ENCODE measurements around the gene ZNF583. TPM values are rescaled to one million over a fixed set of nuclear protein-coding genes. Genes with fewer than 3 reads are reported as not detected.

The ZNF583 gene
- total and polyA plus RNA-seq, 2 donors = 3.1 to 5.0 TPM

DNA sequence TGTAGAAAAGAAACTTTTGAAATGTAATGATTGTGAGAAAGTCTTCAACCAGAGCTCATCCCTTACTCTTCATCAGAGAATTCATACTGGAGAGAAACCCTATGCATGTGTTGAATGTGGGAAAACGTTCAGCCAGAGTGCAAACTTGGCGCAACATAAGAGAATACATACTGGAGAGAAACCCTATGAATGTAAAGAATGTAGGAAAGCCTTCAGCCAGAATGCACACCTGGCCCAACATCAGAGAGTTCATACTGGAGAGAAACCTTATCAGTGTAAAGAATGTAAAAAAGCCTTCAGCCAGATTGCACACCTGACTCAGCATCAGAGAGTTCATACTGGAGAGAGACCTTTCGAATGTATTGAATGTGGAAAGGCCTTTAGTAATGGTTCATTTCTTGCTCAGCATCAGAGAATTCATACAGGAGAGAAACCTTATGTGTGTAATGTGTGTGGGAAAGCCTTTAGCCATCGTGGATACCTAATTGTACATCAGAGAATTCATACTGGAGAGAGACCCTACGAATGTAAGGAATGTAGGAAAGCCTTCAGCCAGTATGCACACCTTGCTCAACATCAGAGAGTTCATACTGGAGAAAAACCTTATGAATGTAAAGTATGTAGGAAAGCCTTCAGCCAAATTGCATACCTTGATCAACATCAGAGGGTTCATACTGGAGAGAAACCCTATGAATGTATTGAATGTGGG is 19.3 kb downstream of the ZNF583 start:
- Histone ChIP-seq H3K4me3 (ENCODE audit: low read length in 2 of 2) (no peak overlapping the region), H3K36me3 (ENCODE audit: control insufficient read depth in 2 of 2, insufficient read depth in 2 of 2, low read length in 1 of 2) (peaks cover 6 to 7% of the 10 kb centered on the region in 2 donors), H3K9me3 (ENCODE audit: control insufficient read depth in 2 of 2, insufficient read depth in 1 of 2, low read length in 1 of 2) (peaks cover 5 to 15% of the 10 kb centered on the region in 2 donors), H3K27me3 (ENCODE audit: control insufficient read depth in 2 of 2, insufficient read depth in 1 of 2, low read length in 1 of 2) (no peaks in the 10 kb centered on the region), H3K4me1 (ENCODE audit: control insufficient read depth in 2 of 2, insufficient read depth in 2 of 2, low read length in 2 of 2) (no peaks in the 10 kb centered on the region), H3K27ac (ENCODE audit: low read depth in 1 of 2, low read length in 1 of 2) (no peak overlapping the region)
- WGBS = 97% methylated on average over 5 of the region's 5 CpGs
- no peak for DNase-seq (ENCODE audit: low read depth in 6 of 9, low spot score in 9 of 9)

GRCh38 chr19:56423985-56424353 is 19.8 kb downstream of the ZNF583 start:
- Histone ChIP-seq H3K9me3 (ENCODE audit: control insufficient read depth in 2 of 2, insufficient read depth in 1 of 2, low read length in 1 of 2) (peaks cover 5 to 15% of the 10 kb centered on the region in 2 donors), H3K4me3 (ENCODE audit: low read length in 2 of 2) (no peak overlapping the region), H3K36me3 (ENCODE audit: control insufficient read depth in 2 of 2, insufficient read depth in 2 of 2, low read length in 1 of 2) (peaks cover 6 to 7% of the 10 kb centered on the region in 2 donors), H3K4me1 (ENCODE audit: control insufficient read depth in 2 of 2, insufficient read depth in 2 of 2, low read length in 2 of 2) (no peaks in the 10 kb centered on the region), H3K27me3 (ENCODE audit: control insufficient read depth in 2 of 2, insufficient read depth in 1 of 2, low read length in 1 of 2) (no peaks in the 10 kb centered on the region), H3K27ac (ENCODE audit: low read depth in 1 of 2, low read length in 1 of 2) (no peak overlapping the region)
- WGBS = 93% methylated on average over 1 of the region's 1 CpG
- DNase-seq (ENCODE audit: low read depth in 6 of 9, low spot score in 9 of 9) = no peak

DNA sequence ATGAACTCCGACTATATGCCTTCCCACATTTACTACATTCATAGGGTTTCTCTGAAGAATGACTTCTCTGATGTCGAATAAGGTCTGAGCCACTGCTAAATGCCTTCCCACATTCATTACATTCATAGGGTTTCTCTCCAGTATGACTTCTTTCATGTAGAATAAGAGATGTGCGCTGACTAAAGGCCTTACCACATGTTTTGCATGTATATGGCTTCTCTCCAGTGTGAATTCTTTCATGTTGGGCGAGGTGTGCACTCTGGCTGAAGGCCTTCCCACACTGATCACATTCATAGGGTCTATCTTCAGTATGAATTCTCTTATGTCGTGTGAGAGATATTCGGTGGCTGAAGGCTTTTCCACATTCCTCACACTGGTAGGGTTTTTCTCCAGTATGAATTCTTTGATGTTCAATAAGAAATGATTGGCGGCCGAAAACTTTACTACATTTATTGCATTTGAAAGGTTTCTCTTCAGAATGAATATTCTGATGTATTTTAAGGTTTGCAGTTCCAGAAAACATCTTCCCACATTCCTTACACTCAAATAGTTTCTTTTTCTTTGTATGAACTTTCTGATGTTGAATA is 37.2 kb downstream of the ZNF583 start:
- no peak for DNase-seq (ENCODE audit: low read depth in 6 of 9, low spot score in 9 of 9)
- no peaks in the 10 kb centered on the region for H3K27me3 ChIP-seq (ENCODE audit: control insufficient read depth in 2 of 2, insufficient read depth in 1 of 2, low read length in 1 of 2)
- no peak overlapping the region for H3K4me3 ChIP-seq (ENCODE audit: low read length in 2 of 2)
- H3K27ac ChIP-seq (ENCODE audit: low read depth in 1 of 2, low read length in 1 of 2) = no peak overlapping the region
- WGBS = 97% methylated on average over 8 of the region's 8 CpGs
- no peaks in the 10 kb centered on the region for H3K36me3 ChIP-seq (ENCODE audit: control insufficient read depth in 2 of 2, insufficient read depth in 2 of 2, low read length in 1 of 2)
- H3K4me1 ChIP-seq (ENCODE audit: control insufficient read depth in 2 of 2, insufficient read depth in 2 of 2, low read length in 2 of 2) = no peaks in the 10 kb centered on the region
- H3K9me3 ChIP-seq (ENCODE audit: control insufficient read depth in 2 of 2, insufficient read depth in 1 of 2, low read length in 1 of 2) = peaks cover 3 to 4% of the 10 kb centered on the region in 2 donors

- peaks cover 5 to 9% of the 10 kb centered on the region in 2 donors for H3K4me1 ChIP-seq (ENCODE audit: control insufficient read depth in 2 of 2, insufficient read depth in 2 of 2, low read length in 2 of 2)
- H3K27me3 ChIP-seq (ENCODE audit: control insufficient read depth in 2 of 2, insufficient read depth in 1 of 2, low read length in 1 of 2) = no peaks in the 10 kb centered on the region
- H3K9me3 ChIP-seq (ENCODE audit: control insufficient read depth in 2 of 2, insufficient read depth in 1 of 2, low read length in 1 of 2) = peaks cover 12 to 40% of the 10 kb centered on the region in 2 donors
- no peak for DNase-seq (ENCODE audit: low read depth in 6 of 9, low spot score in 9 of 9)
- H3K27ac ChIP-seq (ENCODE audit: low read depth in 1 of 2, low read length in 1 of 2) = no peak overlapping the region
- no peak overlapping the region for H3K4me3 ChIP-seq (ENCODE audit: low read length in 2 of 2)
- H3K36me3 ChIP-seq (ENCODE audit: control insufficient read depth in 2 of 2, insufficient read depth in 2 of 2, low read length in 1 of 2) = no peaks in the 10 kb centered on the region
- WGBS = 93% methylated on average over 3 of the region's 3 CpGs
Observed at GRCh38 chr19:56474308-56474707, 70.2 kb downstream of the ZNF583 start.

- H3K4me1 ChIP-seq (ENCODE audit: control insufficient read depth in 2 of 2, insufficient read depth in 2 of 2, low read length in 2 of 2) = peaks cover 5 to 9% of the 10 kb centered on the region in 2 donors
- H3K36me3 ChIP-seq (ENCODE audit: control insufficient read depth in 2 of 2, insufficient read depth in 2 of 2, low read length in 1 of 2) = no peaks in the 10 kb centered on the region
- peaks cover 10 to 28% of the 10 kb centered on the region in 2 donors for H3K9me3 ChIP-seq (ENCODE audit: control insufficient read depth in 2 of 2, insufficient read depth in 1 of 2, low read length in 1 of 2)
- no peaks in the 10 kb centered on the region for H3K27me3 ChIP-seq (ENCODE audit: control insufficient read depth in 2 of 2, insufficient read depth in 1 of 2, low read length in 1 of 2)
- H3K4me3 ChIP-seq (ENCODE audit: low read length in 2 of 2) = no peak overlapping the region
- DNase-seq (ENCODE audit: low read depth in 6 of 9, low spot score in 9 of 9) = no peak
- no peak overlapping the region for H3K27ac ChIP-seq (ENCODE audit: low read depth in 1 of 2, low read length in 1 of 2)
- WGBS = 89% methylated on average over 10 of the region's 10 CpGs
Observed at GRCh38 chr19:56476093-56476492, 72.0 kb downstream of the ZNF583 start.

Other genes with a start within 250 kb of the ZNF583 start
- not detected for gene GALP, start 228.3 kb upstream of the ZNF583 start, total RNA-seq
- gene GALP, start 228.3 kb upstream of the ZNF583 start, polyA plus RNA-seq = 0.39 TPM
- not detected for gene ZSCAN5B, start 206.5 kb upstream of the ZNF583 start, total RNA-seq
- gene ZSCAN5B, start 206.5 kb upstream of the ZNF583 start, polyA plus RNA-seq = 0.05 TPM
- gene ZSCAN5C, start 202.1 kb upstream of the ZNF583 start, total RNA-seq = 0.05 TPM
- gene ZSCAN5C, start 202.1 kb upstream of the ZNF583 start, polyA plus RNA-seq = 0.16 TPM
- 0.85 TPM for gene EDDM13, start 131.6 kb upstream of the ZNF583 start, total RNA-seq
- gene EDDM13, start 131.6 kb upstream of the ZNF583 start, polyA plus RNA-seq = 3.1 TPM
- gene ZSCAN5A, start 89.5 kb upstream of the ZNF583 start, total RNA-seq = 7.4 TPM
- 4.9 TPM for gene ZSCAN5A, start 89.5 kb upstream of the ZNF583 start, polyA plus RNA-seq
- 4.2 TPM for gene ZNF582, start 10.8 kb upstream of the ZNF583 start, total RNA-seq
- gene ZNF582, start 10.8 kb upstream of the ZNF583 start, polyA plus RNA-seq = 6.2 TPM
- 3.8 TPM for gene ZNF667, start 73.0 kb downstream of the ZNF583 start, total RNA-seq
- gene ZNF667, start 73.0 kb downstream of the ZNF583 start, polyA plus RNA-seq = 4.7 TPM
- gene ZNF471, start 103.5 kb downstream of the ZNF583 start, total RNA-seq = 1.4 TPM
- gene ZNF471, start 103.5 kb downstream of the ZNF583 start, polyA plus RNA-seq = 4.6 TPM
- gene ZFP28, start 134.6 kb downstream of the ZNF583 start, total RNA-seq = 2.9 TPM
- 6.1 TPM for gene ZFP28, start 134.6 kb downstream of the ZNF583 start, polyA plus RNA-seq
- 2.2 TPM for gene ZNF470, start 163.1 kb downstream of the ZNF583 start, total RNA-seq
- gene ZNF470, start 163.1 kb downstream of the ZNF583 start, polyA plus RNA-seq = 7.7 TPM
- 5.1 TPM for gene ZNF71, start 191.0 kb downstream of the ZNF583 start, total RNA-seq
- gene ZNF71, start 191.0 kb downstream of the ZNF583 start, polyA plus RNA-seq = 3.5 TPM
- 0.38 TPM for gene SMIM17, start 238.8 kb downstream of the ZNF583 start, total RNA-seq
- gene SMIM17, start 238.8 kb downstream of the ZNF583 start, polyA plus RNA-seq = 0.21 TPM

Data from thymus (tissue), 11 donors.